ENCODE data around the gene CES1.

- TF ChIP-seq, protein P1, sequence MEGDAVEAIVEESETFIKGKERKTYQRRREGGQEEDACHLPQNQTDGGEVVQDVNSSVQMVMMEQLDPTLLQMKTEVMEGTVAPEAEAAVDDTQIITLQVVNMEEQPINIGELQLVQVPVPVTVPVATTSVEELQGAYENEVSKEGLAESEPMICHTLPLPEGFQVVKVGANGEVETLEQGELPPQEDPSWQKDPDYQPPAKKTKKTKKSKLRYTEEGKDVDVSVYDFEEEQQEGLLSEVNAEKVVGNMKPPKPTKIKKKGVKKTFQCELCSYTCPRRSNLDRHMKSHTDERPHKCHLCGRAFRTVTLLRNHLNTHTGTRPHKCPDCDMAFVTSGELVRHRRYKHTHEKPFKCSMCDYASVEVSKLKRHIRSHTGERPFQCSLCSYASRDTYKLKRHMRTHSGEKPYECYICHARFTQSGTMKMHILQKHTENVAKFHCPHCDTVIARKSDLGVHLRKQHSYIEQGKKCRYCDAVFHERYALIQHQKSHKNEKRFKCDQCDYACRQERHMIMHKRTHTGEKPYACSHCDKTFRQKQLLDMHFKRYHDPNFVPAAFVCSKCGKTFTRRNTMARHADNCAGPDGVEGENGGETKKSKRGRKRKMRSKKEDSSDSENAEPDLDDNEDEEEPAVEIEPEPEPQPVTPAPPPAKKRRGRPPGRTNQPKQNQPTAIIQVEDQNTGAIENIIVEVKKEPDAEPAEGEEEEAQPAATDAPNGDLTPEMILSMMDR (conservative IDR thresholded peaks at IDR 0.05; ENCODE audit: low read length) = no peak
- no peak for TF ChIP-seq EZH2phosphoT487 (IDR thresholded peaks at IDR 0.05; ENCODE audit: borderline replicate concordance, low read depth, low read length)
Observed at GRCh38 chr16:55754056-55754455, 78.8 kb downstream of the CES1 start.

Data from OCI-LY7 (cell line).